ENCODE results near the gene GUCY1B1.

Gene GUCY1B1

GRCh38 chr4:155807021-155807420 lies 48.2 kb downstream of the GUCY1B1 start:
- TF ChIP-seq TARDBP (IDR thresholded peaks at IDR 0.05) (no peak), ZNF384 (IDR thresholded peaks at IDR 0.05) (no peak), L3MBTL2 (conservative IDR thresholded peaks at IDR 0.05) (no peak), HDGF (IDR thresholded peaks at IDR 0.05; ENCODE audit: borderline replicate concordance) (no peak), ELF4 (IDR thresholded peaks at IDR 0.05) (no peak), BHLHE40 (IDR thresholded peaks at IDR 0.05; ENCODE audit: borderline replicate concordance) (no peak), FOXK2 (IDR thresholded peaks at IDR 0.05) (no peak), SUZ12 (IDR thresholded peaks at IDR 0.05) (no peak), CTBP1 (IDR thresholded peaks at IDR 0.05; ENCODE audit: borderline replicate concordance) (no peak), NFRKB (IDR thresholded peaks at IDR 0.05) (no peak), FOXA1 (IDR thresholded peaks at IDR 0.05) (no peak), SP1 (IDR thresholded peaks at IDR 0.05) (no peak), FOXM1 (IDR thresholded peaks at IDR 0.05; ENCODE audit: borderline replicate concordance) (no peak), ARNT (IDR thresholded peaks at IDR 0.05) (no peak)
- TF ChIP-seq, protein P1, sequence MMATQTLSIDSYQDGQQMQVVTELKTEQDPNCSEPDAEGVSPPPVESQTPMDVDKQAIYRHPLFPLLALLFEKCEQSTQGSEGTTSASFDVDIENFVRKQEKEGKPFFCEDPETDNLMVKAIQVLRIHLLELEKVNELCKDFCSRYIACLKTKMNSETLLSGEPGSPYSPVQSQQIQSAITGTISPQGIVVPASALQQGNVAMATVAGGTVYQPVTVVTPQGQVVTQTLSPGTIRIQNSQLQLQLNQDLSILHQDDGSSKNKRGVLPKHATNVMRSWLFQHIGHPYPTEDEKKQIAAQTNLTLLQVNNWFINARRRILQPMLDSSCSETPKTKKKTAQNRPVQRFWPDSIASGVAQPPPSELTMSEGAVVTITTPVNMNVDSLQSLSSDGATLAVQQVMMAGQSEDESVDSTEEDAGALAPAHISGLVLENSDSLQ (IDR thresholded peaks at IDR 0.05): no peak
- DNase-seq (ENCODE audit: extremely low spot score): no peak
- POLR2A ChIA-PET: interaction anchor here (0.8 kb wide), 1 partner anchor 147 kb away, joined by 3 read pairs; the partner anchor contains the start of gene CTSO
- CTCF ChIA-PET: interaction anchor here (2.2 kb wide), 1 partner anchor 11 kb away, joined by 6 read pairs; no protein-coding TSS in a partner anchor

- peak; percentile 58 for DNase-seq (ENCODE audit: extremely low spot score)
- POLR2A ChIA-PET: interaction anchor here (2.5 kb wide), 1 partner anchor 144 kb away, joined by 14 read pairs; the partner anchor contains the start of gene CTSO
- CTCF ChIA-PET: interaction anchor here (0.6 to 4.1 kb wide), 4 partner anchors 13 to 729 kb away, joined by 3 to 40 read pairs (median 4); partner anchors contain the start of gene CTSO
- no peak for TF ChIP-seq LEF1 (IDR thresholded peaks at IDR 0.05; ENCODE audit: borderline replicate concordance)
- no peak for TF ChIP-seq ARNT (IDR thresholded peaks at IDR 0.05)
- no peak for TF ChIP-seq NFRKB (IDR thresholded peaks at IDR 0.05)
- no peak for TF ChIP-seq ELF4 (IDR thresholded peaks at IDR 0.05)
- TF ChIP-seq ZNF384 (IDR thresholded peaks at IDR 0.05): peak; percentile 95
These were observed 51.0 kb downstream of the GUCY1B1 start for GRCh38 chr4:155809835-155810234.

DNA sequence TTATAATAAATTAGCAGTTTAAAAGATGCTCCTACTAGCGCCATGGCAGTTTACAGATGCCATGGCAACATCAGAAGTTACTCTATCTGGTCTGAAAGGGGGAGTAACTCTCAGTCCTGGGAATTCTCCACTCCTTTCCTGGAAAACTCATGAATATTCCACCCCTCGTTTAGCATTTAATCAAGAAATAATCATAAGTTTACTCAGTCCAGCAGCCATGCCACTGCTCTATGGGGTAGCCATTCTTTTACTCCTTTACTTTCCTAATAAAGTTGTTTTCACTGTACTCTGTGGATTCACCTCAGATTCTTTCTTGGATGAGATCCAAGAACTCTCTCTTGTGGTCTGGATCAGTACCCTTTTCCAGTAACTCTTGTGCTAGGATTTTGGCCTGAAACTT lies 52.3 kb downstream of the GUCY1B1 start:
- TF ChIP-seq SUZ12 (IDR thresholded peaks at IDR 0.05) (no peak), FOXA1 (IDR thresholded peaks at IDR 0.05) (no peak), TARDBP (IDR thresholded peaks at IDR 0.05) (no peak), FOXM1 (IDR thresholded peaks at IDR 0.05; ENCODE audit: borderline replicate concordance) (no peak), ZNF384 (IDR thresholded peaks at IDR 0.05) (no peak), FOXK2 (IDR thresholded peaks at IDR 0.05) (no peak), CTBP1 (IDR thresholded peaks at IDR 0.05; ENCODE audit: borderline replicate concordance) (no peak), NFRKB (IDR thresholded peaks at IDR 0.05) (no peak)
- no peak for DNase-seq (ENCODE audit: extremely low spot score)
- ChIA-PET CTCF (interaction anchor here (4.1 kb wide), 1 partner anchor 142 kb away, joined by 40 read pairs; the partner anchor contains the start of gene CTSO), POLR2A (interaction anchor here (2.5 kb wide), 1 partner anchor 142 kb away, joined by 14 read pairs; the partner anchor contains the start of gene CTSO)

DNA sequence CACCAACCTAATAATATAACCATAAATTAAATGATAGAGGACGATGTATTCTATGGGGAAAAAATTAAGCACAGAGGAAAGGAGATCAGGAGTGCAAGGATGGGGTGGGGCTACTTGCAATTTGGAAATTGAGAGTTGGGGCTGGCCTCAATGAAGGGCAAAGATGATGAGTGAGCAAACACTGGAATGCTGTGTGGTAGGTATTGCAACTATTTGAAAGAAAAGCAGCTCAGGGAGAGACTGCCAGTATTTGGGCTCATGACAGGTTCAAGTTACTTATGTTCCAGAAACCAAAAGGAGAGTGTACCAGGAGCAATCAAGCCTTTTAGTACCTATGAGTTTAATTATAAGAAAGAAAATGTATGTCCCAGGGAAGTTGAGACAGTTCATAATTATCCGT lies 59.8 kb downstream of the GUCY1B1 start:
- no peak for DNase-seq (ENCODE audit: extremely low spot score)
- ChIA-PET POLR2A (interaction anchor here (2.6 kb wide), 1 partner anchor 135 kb away, joined by 6 read pairs; the partner anchor contains the start of gene CTSO), CTCF (no interaction called here)
- no peak for TF ChIP-seq CTBP1 (IDR thresholded peaks at IDR 0.05; ENCODE audit: borderline replicate concordance)
- TF ChIP-seq ELF4 (IDR thresholded peaks at IDR 0.05): no peak
- no peak for TF ChIP-seq FOXK2 (IDR thresholded peaks at IDR 0.05)
- TF ChIP-seq TARDBP (IDR thresholded peaks at IDR 0.05): no peak
- TF ChIP-seq HDGF (IDR thresholded peaks at IDR 0.05; ENCODE audit: borderline replicate concordance): no peak
- no peak for TF ChIP-seq FOXM1 (IDR thresholded peaks at IDR 0.05; ENCODE audit: borderline replicate concordance)
- no peak for TF ChIP-seq BHLHE40 (IDR thresholded peaks at IDR 0.05; ENCODE audit: borderline replicate concordance)
- no peak for TF ChIP-seq SUZ12 (IDR thresholded peaks at IDR 0.05)
- TF ChIP-seq NFRKB (IDR thresholded peaks at IDR 0.05): no peak
- TF ChIP-seq FOXA1 (IDR thresholded peaks at IDR 0.05): no peak
- TF ChIP-seq LEF1 (IDR thresholded peaks at IDR 0.05; ENCODE audit: borderline replicate concordance): no peak
- no peak for TF ChIP-seq ZNF384 (IDR thresholded peaks at IDR 0.05)
- TF ChIP-seq L3MBTL2 (conservative IDR thresholded peaks at IDR 0.05): no peak
- no peak for TF ChIP-seq ARNT (IDR thresholded peaks at IDR 0.05)
- no peak for TF ChIP-seq SP1 (IDR thresholded peaks at IDR 0.05)
- TF ChIP-seq, protein P1 (IDR thresholded peaks at IDR 0.05): no peak

- TF ChIP-seq SUZ12 (IDR thresholded peaks at IDR 0.05): no peak
- TF ChIP-seq LEF1 (IDR thresholded peaks at IDR 0.05; ENCODE audit: borderline replicate concordance): no peak
- no peak for TF ChIP-seq FOXA1 (IDR thresholded peaks at IDR 0.05)
- no peak for TF ChIP-seq TARDBP (IDR thresholded peaks at IDR 0.05)
- no peak for TF ChIP-seq ARNT (IDR thresholded peaks at IDR 0.05)
- TF ChIP-seq SP1 (IDR thresholded peaks at IDR 0.05): no peak
- no peak for TF ChIP-seq CTBP1 (IDR thresholded peaks at IDR 0.05; ENCODE audit: borderline replicate concordance)
- TF ChIP-seq ZNF384 (IDR thresholded peaks at IDR 0.05): no peak
- ChIA-PET CTCF (no interaction called here), POLR2A (interaction anchor here (2.6 kb wide), 1 partner anchor 134 kb away, joined by 6 read pairs; the partner anchor contains the start of gene CTSO)
- DNase-seq (ENCODE audit: extremely low spot score): no peak
These were observed 60.2 kb downstream of the GUCY1B1 start for GRCh38 chr4:155819066-155819465.

GRCh38 chr4:155820887-155821518 lies 62.2 kb downstream of the GUCY1B1 start:
- TF ChIP-seq ZNF384 (IDR thresholded peaks at IDR 0.05) (no peak), LEF1 (IDR thresholded peaks at IDR 0.05; ENCODE audit: borderline replicate concordance) (no peak), HDGF (IDR thresholded peaks at IDR 0.05; ENCODE audit: borderline replicate concordance) (no peak), FOXK2 (IDR thresholded peaks at IDR 0.05) (no peak)
- CTCF ChIA-PET: no interaction called here
- no peak for DNase-seq (ENCODE audit: extremely low spot score)
- POLR2A ChIA-PET: no interaction called here

All from HEK293T (cell line).